Aorta (tissue), 5 donors: ENCODE data around the gene GYG2. TPM values are rescaled to one million over a fixed set of nuclear protein-coding genes. Genes with fewer than 3 reads are reported as not detected.
A peak's percentile ranks its signal among the peaks of the same experiment; 100 is the strongest.

ENCODE experiments used
- ATAC-seq: fragments of 200-7000 bp; cut with Tn5 transposase; one replicate; pipeline ENCODE4 v1.9.1; 2022; ENCODE audit warnings: moderate library complexity; ENCODE audit not compliant: low FRiP score
- DNase-seq, 2 donors: peaks; one replicate each; pipeline ENCODE4 v3.0.0-alpha.2; 2020
- H3K27ac ChIP-seq, 2 donors: one replicate each; pipeline ENCODE4 v1.5.1; 2013; ENCODE audit warnings: low read length in 2 of 2, mild to moderate bottlenecking in 2 of 2, moderate library complexity in 2 of 2, control low read depth in 1 of 2, inconsistent platforms in 1 of 2, low read depth in 1 of 2
- H3K27me3 ChIP-seq, 2 donors: one replicate each; pipeline ENCODE4 v1.6.1; 2013; ENCODE audit warnings: control low read depth in 1 of 2, low read length in 1 of 2, mild to moderate bottlenecking in 1 of 2, moderate library complexity in 1 of 2; ENCODE audit not compliant: insufficient read depth in 2 of 2, control insufficient read depth in 1 of 2
- H3K36me3 ChIP-seq, 2 donors: one replicate each; pipeline ENCODE4 v1.6.1; 2013; ENCODE audit warnings: control low read depth in 1 of 2, low read length in 1 of 2, mild to moderate bottlenecking in 1 of 2; ENCODE audit not compliant: insufficient read depth in 2 of 2, control insufficient read depth in 1 of 2
- H3K4me1 ChIP-seq, 2 donors: one replicate each; pipeline ENCODE4 v1.6.1; 2013; ENCODE audit warnings: low read length in 2 of 2, control low read depth in 1 of 2, mild to moderate bottlenecking in 1 of 2, moderate library complexity in 1 of 2; ENCODE audit not compliant: insufficient read depth in 2 of 2, control insufficient read depth in 1 of 2
- H3K4me3 ChIP-seq, 2 donors: one replicate each; pipeline ENCODE4 v1.5.1; 2013; ENCODE audit warnings: low read length in 2 of 2, control low read depth in 1 of 2, mild to moderate bottlenecking in 1 of 2
- H3K9me3 ChIP-seq: one replicate; pipeline ENCODE4 v1.6.1; 2013; ENCODE audit warnings: mild to moderate bottlenecking, low read length; ENCODE audit not compliant: control insufficient read depth
- WGBS, 2 donors: extraction: QIAGEN DNeasy Blood & Tissue Kit; methylation state at CpG; one replicate each; pipeline ENCODE4 v1.1.7; 2013; 5-methylcytosine and 5-hydroxymethylcytosine counted together
- intact Hi-C, 2 donors: fragments of 100-400 bp; cut with DNase I; formaldehyde crosslinking; loops; one replicate each; pipeline versions ENCODE4 v1.14.2 to v1.15.0; 2022
- polyA plus RNA-seq, 2 donors: library from polyadenylated mRNA; stranded (reverse); fragments of 200-250 nt; gene quantifications; one replicate each; pipeline ENCODE4 v1.2.3, GENCODE V29; 2013
- total RNA-seq, 2 donors: library from RNA; stranded (reverse); fragmentation: NEBNext Ultra II Directional; extraction: Animal tissue kit (Norgen Biotek cat#: 25700); gene quantifications; one replicate each; pipeline ENCODE4 v1.2.1, GENCODE V29; 2021
- donor health status: healthy with polysubstance abuse.
- donor health status: Bipolar disorder and iron deficiency.
- donor health status: DM: no; HTN: no; CAD: no.
- donor health status: DM: no; HTN: no; CAD: no.
- donor health status: DM: yes; HTN: yes; CAD: no.

The GYG2 gene
- total and polyA plus RNA-seq, 4 donors = 0.13 to 3.1 (median 1.4) TPM

- H3K27ac ChIP-seq = no peak overlapping the region
- H3K36me3 ChIP-seq = no peaks in the 10 kb centered on the region
- no peaks in the 10 kb centered on the region for H3K27me3 ChIP-seq
- no peaks in the 10 kb centered on the region for H3K4me1 ChIP-seq
- WGBS, 2 donors = 83% methylated on average over 13 of the region's 13 CpGs
- ATAC-seq (no peak), DNase-seq (peak in 1 of 2 donors; percentile 26)
- H3K4me3 ChIP-seq = no peak overlapping the region
- intact Hi-C loops = no loop called here
- H3K9me3 ChIP-seq = peaks cover 1% of the 10 kb centered on the region
Measured at GRCh38 chrX:2898846-2899512, 70.2 kb downstream of the GYG2 start.

GRCh38 chrX:2901367-2902036 is 72.8 kb downstream of the GYG2 start:
- H3K27me3 ChIP-seq = no peaks in the 10 kb centered on the region
- H3K27ac ChIP-seq = no peak overlapping the region
- DNase-seq = no peak
- 81 to 82% methylated on average over 9 of the region's 9 CpGs for WGBS, 2 donors
- no peak for ATAC-seq
- H3K4me1 ChIP-seq = no peaks in the 10 kb centered on the region
- intact Hi-C loops = no loop called here
- H3K9me3 ChIP-seq = peaks cover 3% of the 10 kb centered on the region
- no peaks in the 10 kb centered on the region for H3K36me3 ChIP-seq
- H3K4me3 ChIP-seq = no peak overlapping the region

- ATAC-seq (no peak), DNase-seq (no peak)
- intact Hi-C loops = no loop called here
- Histone ChIP-seq H3K9me3 (peaks cover 3% of the 10 kb centered on the region), H3K27ac (no peak overlapping the region), H3K4me3 (no peak overlapping the region), H3K36me3 (peaks cover 0 to 2% of the 10 kb centered on the region in 2 donors), H3K27me3 (no peaks in the 10 kb centered on the region), H3K4me1 (no peaks in the 10 kb centered on the region)
- WGBS, 2 donors = 92 to 100% methylated on average over 1 of the region's 1 CpG
Measured at GRCh38 chrX:2902841-2903240, 74.1 kb downstream of the GYG2 start.

- intact Hi-C loops = no loop called here
- DNase-seq (no peak), ATAC-seq (no peak)
- Histone ChIP-seq H3K9me3 (peaks cover 3% of the 10 kb centered on the region), H3K27me3 (no peaks in the 10 kb centered on the region), H3K4me1 (no peaks in the 10 kb centered on the region), H3K4me3 (no peak overlapping the region), H3K36me3 (peaks cover 0 to 2% of the 10 kb centered on the region in 2 donors), H3K27ac (no peak overlapping the region)
- 98 to 100% methylated on average over 2 of the region's 2 CpGs for WGBS, 2 donors
Measured at GRCh38 chrX:2903366-2903765, 74.6 kb downstream of the GYG2 start.

- DNase-seq (peak in 1 of 2 donors; percentile 58), ATAC-seq (peak; percentile 22)
- intact Hi-C loops = no loop called here
- peaks cover 3% of the 10 kb centered on the region for H3K9me3 ChIP-seq
- H3K36me3 ChIP-seq = peaks cover 0 to 2% of the 10 kb centered on the region in 2 donors
- no peaks in the 10 kb centered on the region for H3K4me1 ChIP-seq
- WGBS, 2 donors = 92 to 93% methylated on average over 27 of the region's 27 CpGs
- H3K4me3 ChIP-seq = no peak overlapping the region
- no peak overlapping the region for H3K27ac ChIP-seq
- no peaks in the 10 kb centered on the region for H3K27me3 ChIP-seq
Measured at GRCh38 chrX:2907295-2907694, 78.6 kb downstream of the GYG2 start.

- ATAC-seq = no peak
- Histone ChIP-seq H3K4me1 (no peaks in the 10 kb centered on the region), H3K27ac (no peak overlapping the region), H3K9me3 (peaks cover 3% of the 10 kb centered on the region), H3K4me3 (no peak overlapping the region), H3K36me3 (peaks cover 0 to 2% of the 10 kb centered on the region in 2 donors), H3K27me3 (no peaks in the 10 kb centered on the region)
- DNase-seq = no peak
- intact Hi-C loops = no loop called here
- WGBS, 2 donors = 97 to 100% methylated on average over 2 of the region's 2 CpGs
Measured at GRCh38 chrX:2908125-2908685, 79.5 kb downstream of the GYG2 start.

GRCh38 chrX:2910109-2910508 is 81.4 kb downstream of the GYG2 start:
- Histone ChIP-seq H3K27ac (no peak overlapping the region), H3K4me3 (no peak overlapping the region), H3K27me3 (no peaks in the 10 kb centered on the region), H3K9me3 (no peaks in the 10 kb centered on the region), H3K36me3 (peaks cover 0 to 2% of the 10 kb centered on the region in 2 donors), H3K4me1 (no peaks in the 10 kb centered on the region)
- ATAC-seq (no peak), DNase-seq (no peak)
- intact Hi-C loops = no loop called here
- 96% methylated on average over 3 of the region's 3 CpGs for WGBS, 2 donors

GRCh38 chrX:2913118-2913517 is 84.4 kb downstream of the GYG2 start:
- Histone ChIP-seq H3K9me3 (no peaks in the 10 kb centered on the region), H3K4me3 (no peak overlapping the region), H3K36me3 (no peaks in the 10 kb centered on the region), H3K4me1 (no peaks in the 10 kb centered on the region), H3K27me3 (no peaks in the 10 kb centered on the region), H3K27ac (no peak overlapping the region)
- intact Hi-C loops = no loop called here
- 60 to 65% methylated on average over 3 of the region's 3 CpGs for WGBS, 2 donors
- DNase-seq (peak in 1 of 2 donors; percentile 3), ATAC-seq (no peak)

GRCh38 chrX:2917767-2918166 is 89.0 kb downstream of the GYG2 start:
- H3K4me3 ChIP-seq = no peak overlapping the region
- no peaks in the 10 kb centered on the region for H3K4me1 ChIP-seq
- intact Hi-C loops = no loop called here
- H3K9me3 ChIP-seq = no peaks in the 10 kb centered on the region
- peaks cover 0 to 3% of the 10 kb centered on the region in 2 donors for H3K36me3 ChIP-seq
- H3K27ac ChIP-seq = no peak overlapping the region
- 97 to 98% methylated on average over 23 of the region's 23 CpGs for WGBS, 2 donors
- ATAC-seq (no peak), DNase-seq (peak in 1 of 2 donors; percentile 72)
- H3K27me3 ChIP-seq = no peaks in the 10 kb centered on the region
